Measurements from ENCODE around the gene MEIKIN.

Gene MEIKIN, protein sequence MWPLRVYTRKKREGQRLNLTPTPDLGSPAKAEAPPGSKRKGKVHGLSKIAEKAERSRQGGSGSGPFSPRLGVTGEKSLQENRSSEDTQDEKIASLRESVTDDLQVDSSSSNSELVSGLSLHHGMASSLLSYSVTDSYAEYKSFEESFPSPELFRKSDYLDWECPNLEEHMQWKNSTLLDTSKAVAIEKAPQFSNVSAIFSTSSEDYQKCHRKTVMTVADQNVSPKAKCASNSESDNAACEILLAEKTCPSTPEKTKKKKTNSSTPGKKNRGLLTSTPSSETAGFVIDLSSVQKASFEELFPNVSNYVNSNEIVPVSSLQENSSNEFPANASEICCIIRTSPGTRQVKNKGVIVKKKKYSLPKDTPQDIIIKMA

DNA sequence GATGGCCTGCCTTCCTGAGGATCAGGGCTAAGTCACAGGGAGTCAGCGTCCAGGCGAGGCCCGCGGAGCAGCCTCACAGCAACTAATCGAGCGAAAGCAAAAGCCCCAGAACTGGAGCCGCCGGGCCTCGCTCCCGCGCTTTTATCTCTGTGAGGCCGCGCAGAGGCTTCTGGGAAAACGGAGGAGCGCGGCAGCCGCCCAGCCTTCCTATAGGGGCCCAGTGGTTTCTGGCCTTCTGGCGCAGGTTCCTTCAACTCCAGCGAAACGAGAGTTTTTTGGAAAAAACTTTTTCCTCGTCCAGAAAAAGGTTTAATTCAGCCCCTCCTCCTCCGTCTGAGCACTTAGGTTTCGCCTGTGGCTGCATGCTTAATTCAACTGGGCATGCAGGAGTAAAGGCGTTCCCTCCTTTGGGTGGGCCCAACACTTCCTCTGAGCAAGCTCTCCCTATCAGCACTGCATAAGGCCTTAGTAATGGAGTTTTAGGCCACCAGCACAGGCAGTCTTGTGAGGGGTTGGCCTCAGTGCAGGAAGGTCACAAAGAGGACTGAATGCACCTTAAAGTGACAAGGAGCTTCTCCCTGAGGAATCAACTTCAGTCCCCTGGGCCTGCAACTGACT lies at the start of gene MEIKIN:
TSS of gene MEIKIN (minus strand) at position 113 of the 618 bp plus-strand sequence. CDS start 158 bp downstream, outside the sequence.
- DNase-seq, result no peak

DNA sequence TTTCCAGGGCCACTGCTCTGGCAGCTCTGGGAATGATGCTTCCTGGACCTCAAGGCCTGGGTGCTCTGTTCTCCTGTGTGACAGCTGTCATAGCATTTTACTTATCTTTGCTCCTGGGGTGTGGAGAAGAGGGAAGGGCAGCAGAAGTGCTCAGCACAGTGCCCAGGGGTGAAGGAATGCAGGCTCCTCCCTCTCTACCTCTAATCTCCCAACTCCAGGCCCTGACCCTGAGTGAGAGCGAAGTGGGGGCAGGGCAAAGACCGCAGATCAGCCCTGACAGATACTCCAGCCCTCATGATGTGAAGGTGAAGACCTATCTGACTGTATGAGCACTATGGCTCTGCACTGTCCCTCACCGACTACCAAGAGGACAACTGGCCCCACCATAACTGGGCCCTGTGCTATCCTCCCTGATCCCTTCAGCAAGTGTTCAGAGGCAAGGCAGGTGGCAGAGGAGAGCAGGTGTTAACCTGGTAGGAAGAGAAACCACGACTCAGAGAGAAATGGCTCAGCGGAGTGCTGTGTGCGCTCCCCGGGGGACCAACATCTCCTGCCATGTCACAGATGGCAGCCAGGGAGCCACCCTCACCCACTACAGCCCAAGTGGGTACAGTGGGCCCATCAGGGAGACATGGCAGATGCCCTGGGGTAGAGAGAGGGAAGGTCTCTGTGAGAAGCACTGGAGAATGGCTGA lies 49.2 kb upstream of the MEIKIN start:
- no peak for DNase-seq

DNA sequence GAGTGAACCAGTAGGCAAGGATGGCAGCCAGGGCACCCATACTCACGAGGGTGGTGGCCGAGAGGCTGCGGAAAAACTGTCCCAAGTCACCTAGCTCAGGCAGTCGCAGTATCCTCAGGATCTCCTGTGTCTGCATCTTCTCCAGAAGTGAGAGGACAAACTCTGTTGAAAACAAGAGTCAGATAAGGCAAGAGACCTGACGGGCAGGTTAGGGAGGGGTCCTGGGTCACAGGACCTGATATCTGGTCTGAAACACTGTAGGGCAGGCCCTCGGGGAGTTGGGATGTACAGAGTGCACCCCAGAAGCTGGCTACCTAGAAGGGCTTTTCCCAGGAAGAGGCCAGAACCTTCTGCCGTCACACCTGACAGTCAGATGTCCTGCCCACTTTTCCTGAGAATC lies 48.6 kb upstream of the MEIKIN start:
- no peak for DNase-seq

DNA sequence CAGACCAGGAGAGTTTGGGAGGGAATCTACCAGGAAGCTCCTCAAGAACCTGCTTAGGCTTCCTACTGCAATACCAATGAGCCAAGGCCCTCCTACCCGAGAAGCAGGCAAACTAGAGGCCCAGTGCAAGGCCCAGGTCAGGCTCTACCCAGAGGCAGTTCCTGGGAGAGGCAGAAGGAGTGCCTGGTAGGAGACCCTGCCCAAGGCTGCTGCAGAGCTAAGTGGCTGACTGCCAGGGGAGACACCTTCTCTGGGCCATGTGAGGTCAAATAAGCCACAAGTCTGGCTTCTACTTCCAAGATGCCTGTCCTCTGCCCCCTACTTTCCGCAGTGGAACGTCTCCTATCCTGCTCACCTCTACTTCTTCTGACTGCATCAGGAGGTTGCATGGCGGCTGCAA lies 48.2 kb upstream of the MEIKIN start:
- DNase-seq, result no peak

DNA sequence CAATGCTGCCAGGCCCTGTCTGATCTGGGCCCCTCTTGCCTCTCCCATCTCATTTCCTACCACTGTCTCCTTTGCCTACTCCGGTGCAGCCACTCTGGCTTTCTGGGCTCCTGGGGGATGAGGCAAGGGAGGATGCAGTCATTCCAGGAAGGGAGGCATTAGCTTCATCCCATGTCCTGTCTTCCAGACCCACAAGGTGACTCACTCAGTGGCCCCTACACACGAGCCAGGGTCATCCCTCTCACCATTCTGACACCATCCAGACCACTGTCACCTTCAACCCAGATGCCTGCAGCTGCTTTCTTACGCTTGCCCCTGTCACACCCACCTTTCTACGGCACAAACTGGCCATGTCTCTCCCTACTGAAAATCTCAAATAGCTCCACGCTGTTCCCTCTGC lies 46.9 kb upstream of the MEIKIN start:
- DNase-seq, result no peak

DNA sequence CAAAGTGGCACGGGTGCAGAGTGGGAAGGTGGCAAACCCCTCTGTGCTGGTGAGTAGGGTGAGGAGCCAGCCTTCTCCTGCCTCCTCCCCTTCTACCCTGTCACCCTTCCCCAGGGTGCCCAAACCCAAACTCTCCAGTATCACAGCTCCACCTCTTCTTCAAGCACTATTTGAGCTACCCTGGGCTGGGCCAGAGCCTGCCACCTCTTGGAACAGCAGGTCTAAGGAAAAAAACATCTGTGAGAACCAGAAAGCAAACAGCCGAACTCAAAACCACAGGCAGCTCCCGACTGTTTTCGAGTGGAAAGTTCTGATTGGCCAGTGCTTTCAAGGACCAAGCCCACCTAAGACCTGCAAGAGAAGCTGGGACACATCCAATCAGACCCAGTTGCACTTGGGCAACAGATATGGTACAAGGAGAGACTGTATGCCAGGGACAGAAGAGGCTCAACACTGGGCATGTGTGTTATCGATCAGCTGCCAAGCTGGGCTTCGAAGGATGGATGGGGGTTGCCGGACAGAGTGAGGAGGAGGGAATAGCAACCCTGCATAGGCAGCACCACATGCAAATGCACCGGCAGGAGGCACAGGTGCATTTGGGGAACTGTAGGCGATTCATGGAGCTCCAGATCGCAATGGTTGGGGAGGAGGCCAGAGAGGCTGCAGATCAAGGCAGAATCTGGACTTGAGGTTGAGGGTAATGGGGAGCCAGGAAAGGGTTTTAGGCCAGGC lies 46.3 kb upstream of the MEIKIN start:
- no peak for DNase-seq

DNA sequence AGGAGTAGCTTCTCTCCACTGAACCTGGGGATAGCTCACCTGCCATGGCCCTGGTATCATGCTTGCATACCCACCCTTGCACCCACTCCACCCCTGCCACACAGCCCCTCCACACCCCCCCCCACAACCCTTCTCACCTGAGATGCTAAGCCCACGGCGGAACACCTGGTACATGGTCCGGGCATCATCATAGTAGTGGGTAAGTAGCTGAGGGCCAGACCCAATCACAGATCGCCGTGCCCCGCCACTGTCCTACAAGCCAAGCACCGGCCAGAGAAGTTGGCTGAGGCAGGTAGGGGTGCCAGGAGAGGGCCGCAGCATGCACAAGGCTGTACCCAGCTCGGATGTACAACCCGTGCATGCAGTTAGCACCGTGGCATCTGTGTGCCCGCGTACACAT lies 45.3 kb upstream of the MEIKIN start:
- no peak for DNase-seq

DNA sequence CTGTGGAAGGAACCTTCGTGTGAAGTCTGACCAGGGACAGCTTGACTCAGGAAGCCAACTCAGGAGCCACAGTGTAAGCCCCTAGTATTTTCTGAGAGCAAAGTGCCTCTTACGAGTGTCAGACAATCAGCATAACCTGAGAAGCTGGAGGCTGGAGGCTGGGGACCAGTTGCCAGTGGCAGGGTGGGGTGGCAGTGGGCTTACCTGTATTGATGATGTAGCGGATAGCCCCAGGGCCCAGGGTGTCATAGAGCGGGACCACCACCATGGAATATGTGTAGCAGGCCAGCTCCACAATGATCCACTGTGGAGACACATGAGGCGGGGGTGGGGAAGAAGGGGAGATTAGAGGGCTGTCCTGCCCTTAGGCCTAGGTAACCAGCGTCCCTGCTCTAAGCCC lies 43.1 kb upstream of the MEIKIN start:
- no peak for DNase-seq

DNA sequence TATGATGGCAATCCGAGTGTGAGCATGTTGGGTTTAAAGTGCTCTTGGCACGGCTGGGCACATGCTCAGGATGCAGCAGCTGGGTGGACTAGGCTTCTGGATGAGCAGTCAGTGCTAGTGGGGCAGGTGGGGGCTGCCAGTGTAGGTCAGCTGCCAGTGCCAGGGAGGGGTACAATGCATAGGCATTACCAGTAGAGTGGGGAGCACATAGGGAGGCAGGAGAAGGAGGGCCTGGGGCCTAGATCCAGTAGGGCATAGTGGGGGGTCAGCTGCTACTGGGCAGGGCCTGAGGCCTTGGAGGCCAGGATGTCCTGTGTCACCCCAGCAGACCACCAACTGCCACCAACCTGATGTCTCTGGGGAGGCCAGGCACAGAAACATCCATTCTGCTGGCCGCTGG lies 41.8 kb upstream of the MEIKIN start:
- no peak for DNase-seq

DNA sequence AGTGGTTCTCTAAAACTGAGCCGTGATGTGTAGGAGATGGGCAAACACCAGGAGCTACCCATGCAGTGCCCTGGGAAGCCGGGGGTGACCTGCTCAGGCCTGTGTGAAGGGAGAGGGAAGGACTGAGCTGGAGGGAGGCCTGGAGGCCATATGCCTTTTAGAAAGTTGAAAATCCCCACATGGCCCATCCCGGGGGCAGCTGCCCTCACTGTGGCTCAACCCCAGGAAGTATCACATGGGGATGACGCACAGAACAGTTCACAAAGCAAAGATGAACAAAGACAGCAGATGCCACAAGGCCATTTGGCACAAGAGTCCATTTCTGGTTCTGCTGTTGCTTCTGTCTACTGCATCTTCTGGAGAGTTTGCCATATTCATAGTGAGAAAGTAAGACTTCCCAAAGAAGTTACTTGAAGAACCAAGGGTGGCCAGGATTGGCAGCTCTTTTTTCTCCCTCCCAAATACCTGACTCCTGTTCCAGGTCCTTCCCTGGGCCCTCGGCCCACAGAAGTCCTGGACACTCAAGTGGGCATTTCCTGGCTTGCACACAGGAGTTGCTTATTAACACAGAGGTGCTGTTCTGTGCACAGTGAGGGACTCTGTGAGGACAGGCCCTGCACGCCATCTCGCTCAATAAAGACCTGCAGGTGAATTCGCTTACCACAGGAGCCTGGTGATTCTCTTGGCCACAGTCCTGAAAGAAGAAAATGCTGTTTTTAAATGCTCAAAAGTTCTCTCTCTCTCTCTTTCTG lies 40.9 kb upstream of the MEIKIN start:
- DNase-seq, result no peak

DNA sequence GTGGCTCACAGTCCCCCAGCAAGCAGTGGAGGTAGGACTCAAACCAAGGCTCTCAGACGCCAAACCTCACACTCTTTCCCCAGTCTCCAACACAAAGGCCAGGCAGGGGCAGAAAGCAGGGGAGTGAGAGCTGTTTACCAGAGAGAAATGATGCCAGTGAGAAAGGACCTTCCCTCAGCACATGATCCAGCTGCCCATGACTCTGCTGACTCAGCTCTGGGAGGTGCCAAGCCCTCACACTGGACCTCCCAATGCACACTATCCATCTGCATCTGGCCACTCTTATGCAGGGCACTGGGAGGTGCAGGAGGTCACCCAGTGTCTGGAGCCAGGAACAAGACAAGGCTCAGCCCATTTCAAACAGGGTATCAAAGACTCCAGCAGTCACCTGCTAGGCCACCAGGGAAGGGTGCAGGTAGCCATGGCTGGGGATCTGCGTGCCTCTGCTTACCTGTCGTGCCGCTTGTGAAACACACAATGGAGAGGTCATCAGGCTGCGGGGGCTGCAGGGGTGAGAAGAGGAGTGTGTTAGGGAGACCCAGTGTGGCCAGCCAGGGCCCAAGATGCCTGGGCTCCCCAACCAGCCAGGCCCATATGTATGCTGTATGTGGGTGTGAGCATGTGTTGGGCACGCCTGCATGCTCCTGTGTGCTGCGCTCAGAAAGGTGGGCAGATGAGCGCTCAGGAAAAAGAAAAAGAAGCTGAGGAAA lies 39.6 kb upstream of the MEIKIN start:
- no peak for DNase-seq

DNA sequence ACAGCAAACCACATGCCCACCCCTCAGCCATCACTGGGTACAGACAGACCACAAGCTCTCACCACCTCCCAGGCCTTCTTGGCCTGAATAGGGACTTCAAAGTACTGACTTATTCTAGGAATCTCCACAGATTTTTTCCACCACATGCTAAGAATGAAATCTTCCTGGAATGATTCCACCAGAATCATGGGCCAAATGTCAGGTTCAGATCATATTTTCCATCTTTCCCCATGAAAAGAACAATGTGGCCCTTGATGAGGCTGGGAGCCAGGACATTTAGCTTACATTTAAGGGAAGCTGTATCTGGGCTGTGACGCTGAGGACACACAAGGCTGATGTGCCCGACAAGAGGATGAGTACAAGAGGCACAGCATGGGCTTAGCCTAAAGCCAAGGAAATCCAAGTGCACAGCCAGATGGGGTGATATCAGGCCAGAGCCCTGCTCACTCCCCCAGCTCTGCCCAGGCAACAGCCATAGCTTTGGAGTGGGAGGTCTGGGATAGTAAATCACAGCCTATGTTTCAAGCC lies 37.8 kb upstream of the MEIKIN start:
- DNase-seq, result no peak

DNA sequence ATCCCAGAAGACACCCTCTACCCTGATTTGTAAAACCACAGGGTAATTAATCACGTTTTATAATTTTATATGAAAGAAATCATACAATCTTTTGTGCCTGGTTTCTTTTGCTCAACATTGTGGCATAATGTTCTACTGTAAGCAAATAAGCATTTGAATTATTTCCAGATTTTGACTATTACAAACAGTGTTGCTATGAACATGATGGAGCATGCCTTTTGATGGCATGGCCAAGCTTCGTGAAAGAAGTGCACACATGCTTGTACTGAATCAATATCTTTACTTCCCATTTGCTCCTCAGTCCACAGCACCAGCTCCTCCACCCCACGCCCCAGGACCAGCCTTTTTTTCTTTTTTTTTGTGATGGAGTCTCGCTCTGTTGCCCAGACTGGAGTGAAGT lies 36.1 kb upstream of the MEIKIN start:
- no peak for DNase-seq

DNA sequence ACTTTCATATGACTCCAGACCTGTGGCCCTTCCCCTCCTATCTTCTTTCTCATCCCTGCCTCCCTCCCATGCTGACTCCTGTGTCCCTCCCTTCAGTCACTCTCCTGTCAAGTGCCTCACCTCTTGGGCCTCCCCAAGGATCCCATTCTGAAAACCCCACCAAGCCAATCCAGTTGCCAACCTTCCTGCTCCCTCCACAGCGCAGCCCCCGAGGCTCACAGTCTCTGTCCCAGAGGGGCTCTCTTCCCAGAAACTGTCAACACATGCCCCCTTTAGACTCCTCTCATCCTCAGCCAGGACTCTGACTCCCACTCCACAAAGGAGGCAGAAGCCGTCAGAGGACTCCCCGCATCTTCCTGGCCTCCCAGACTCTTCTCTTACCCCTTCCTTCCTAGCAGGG lies 35.2 kb upstream of the MEIKIN start:
- no peak for DNase-seq

DNA sequence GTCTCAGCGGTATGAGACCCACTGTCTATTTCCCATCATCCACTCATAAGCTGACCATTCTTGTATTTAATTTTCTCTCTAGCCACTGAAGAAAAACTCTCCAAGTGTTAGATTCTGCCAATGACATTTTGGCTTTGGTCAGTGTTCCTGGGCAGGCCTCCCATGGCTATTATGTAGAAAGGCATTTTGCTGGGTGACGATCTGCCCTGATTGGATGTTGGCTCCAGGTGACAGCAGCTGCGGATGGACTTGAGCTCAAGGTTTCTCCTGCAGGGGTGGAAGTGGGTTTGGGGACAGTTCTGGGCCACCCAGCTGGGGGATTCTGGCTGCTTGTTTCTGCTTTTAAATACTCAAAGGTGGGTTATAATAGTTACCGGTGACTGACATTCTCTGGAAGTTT lies 34.4 kb upstream of the MEIKIN start:
- DNase-seq, result no peak

DNA sequence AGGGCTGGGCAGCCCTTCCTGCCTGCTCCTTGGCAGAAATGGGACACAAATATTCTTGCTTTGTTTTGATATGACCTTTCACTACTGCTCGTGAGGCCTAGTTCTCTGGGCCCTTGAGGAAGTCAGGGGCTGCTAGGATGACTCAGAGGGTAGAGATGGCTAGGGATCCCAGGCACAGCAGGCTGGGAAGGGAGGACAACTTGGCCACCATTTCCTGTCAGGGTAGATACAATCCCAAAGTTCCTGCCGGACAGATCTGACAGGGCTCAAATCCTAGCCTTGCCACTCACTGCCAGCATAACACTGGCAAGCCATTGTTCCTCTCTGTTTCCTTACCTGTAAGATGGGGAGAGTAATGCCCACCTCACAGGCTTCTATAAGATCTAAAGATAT lies 31.7 kb upstream of the MEIKIN start:
- no peak for DNase-seq

DNA sequence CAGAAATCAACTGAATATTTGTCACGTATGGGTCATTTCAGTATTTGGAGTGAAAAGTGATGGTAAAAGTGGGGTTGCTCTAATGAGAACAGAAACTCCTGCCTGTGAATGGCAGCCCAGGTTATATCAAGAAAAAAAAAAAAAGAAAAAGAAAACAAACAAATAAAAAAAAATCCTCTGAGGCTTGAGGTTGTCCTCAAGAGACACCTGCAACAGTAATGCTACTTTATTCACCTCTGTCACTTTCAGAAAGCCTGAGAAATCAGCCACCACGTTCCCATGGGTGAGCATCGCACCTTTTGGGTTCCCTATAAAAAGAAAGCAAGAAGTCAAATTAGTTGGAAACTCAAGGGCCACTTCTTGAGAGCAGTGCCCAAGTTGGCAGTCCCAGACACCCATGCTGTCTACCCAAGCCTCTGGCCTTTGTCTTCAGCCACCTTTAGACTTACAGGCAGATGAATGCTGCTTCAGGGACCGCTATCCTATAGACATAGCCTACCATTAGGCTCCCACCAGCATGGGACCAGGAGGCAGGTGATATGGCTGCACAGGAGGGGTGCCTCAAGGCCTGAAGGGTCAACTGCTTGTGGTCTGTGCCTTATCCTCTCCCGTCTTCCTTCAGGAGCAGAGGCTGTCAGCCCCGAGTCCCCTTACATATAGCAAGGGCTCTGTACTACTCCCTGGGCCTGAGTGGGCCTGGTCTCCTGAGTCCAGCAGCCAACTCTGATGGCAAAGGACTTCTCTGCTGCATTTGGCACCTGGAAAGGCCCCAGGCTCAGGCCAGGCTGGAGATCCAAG lies 31.1 kb upstream of the MEIKIN start:
- no peak for DNase-seq

DNA sequence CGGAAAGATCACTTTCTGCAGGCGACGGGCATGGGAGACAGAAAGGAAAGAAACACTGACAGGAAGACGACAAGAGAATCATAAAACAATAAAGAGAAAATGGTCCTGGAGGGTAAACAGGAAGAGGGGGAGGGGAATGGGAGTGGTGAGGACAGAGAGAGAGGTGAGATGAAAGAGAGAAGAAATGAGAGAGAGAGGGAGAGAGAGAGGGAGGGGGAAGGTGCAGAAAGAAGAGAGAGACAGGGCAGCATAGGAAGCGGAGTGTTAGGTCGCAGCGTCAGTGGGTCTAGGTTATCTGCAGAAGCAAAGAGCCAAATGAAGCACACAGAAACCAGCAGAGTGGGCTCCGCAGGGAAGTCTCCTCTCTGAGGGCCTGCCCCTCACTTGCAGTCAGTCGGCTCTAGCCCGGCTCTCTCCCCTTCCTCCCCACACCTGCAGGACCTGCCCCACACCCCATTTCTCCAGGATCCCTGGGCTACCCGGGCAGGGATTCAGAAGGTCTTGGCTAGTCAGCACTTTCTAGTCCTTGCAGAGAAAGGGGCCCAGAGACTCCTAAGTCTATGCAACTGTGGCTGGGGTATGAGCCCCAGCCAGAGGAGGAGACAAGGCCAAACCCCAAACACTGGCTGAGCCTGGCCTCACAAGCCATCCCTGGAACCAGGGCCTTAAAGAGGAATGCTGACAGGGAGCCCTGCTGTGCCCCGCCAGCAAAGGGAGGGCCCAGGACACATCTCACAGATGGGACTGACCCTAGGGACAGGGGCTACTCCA lies 29.7 kb upstream of the MEIKIN start:
- no peak for DNase-seq

DNA sequence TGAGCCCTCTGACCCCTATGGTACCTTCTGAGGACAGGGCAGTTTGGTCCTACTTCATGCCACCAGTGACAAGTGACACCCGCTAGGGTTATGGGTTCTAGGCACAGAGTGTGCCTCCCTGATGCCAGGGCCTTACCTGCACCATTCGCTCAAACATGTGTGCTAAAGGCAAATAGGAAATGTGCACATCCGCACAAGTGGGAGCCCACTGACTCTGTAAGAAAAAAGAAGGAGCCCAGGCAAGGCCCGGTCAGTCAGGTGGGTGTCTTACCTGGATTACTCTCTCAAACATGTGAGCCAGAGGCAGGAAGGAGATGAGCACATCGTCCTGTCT lies 29.1 kb upstream of the MEIKIN start:
- no peak for DNase-seq

DNA sequence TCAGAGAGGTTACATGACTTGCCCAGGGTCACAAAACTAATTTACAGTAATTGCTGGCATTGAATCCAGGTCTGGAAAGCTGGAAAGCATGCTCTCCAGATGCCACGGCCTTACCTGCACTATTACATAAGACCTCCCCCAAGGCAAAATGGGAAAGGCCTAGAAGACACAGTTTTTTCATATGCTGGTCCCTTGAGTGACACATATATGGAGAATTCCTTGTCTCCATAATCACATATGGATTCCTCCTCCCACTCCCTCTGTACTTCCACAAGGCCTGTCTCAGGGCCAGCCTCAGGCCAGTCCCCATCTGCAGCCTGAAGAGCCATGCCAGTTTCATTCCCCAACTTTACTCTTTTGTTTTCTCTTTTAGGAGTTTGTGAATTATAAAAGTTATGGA lies 28.6 kb upstream of the MEIKIN start:
- DNase-seq, result no peak

Measured in NCI-H1417 treated with DMSO at 0.1 percent for 48 hours (cell line).